SK-N-MC (cell line): Measurements from ENCODE around the gene SST.
"Not testable (repeated sequence)": the region's sequence is repeated elsewhere in the genome, so short reads cannot be mapped to it uniquely, and the experiment has no call there.

Experiments used
- DNase-seq: peaks from one replicate; pipeline ENCODE4 v3.0.0-alpha.2; 2011; ENCODE audit warnings: low read depth, low spot score
- H3K27ac ChIP-seq: fragments of 200-600 bp; sonication (generic); 2 replicates; pipeline ENCODE4 v1.5.1; 2016; ENCODE audit warnings: mixed run types
- H3K36me3 ChIP-seq: fragments of 200-600 bp; sonication (generic); 2 replicates; pipeline ENCODE4 v1.6.1; 2017; ENCODE audit warnings: antibody characterized with exemption, low read length, mixed read lengths; ENCODE audit not compliant: insufficient read depth
- H3K4me3 ChIP-seq: fragments of 200-600 bp; sonication (generic); 2 replicates; pipeline ENCODE4 v1.5.1; 2016
- H3K9ac ChIP-seq: fragments of 200-600 bp; sonication (generic); 2 replicates; pipeline ENCODE4 v1.8.0; 2017; ENCODE audit warnings: mixed run types, mixed read lengths; ENCODE audit not compliant: insufficient read length
- H3K9me3 ChIP-seq: fragments of 200-600 bp; sonication (generic); 2 replicates; pipeline ENCODE4 v1.6.1; 2017; ENCODE audit warnings: low read depth, mild to moderate bottlenecking, antibody characterized with exemption, low read length, moderate library complexity, mixed read lengths
- EZH2 ChIP-seq: fragments of 200-600 bp; sonication (generic); IDR thresholded peaks from one replicate; pipeline ENCODE4 v1.6.1; 2017; ENCODE audit warnings: antibody characterized with exemption
- FOXP2 ChIP-seq: optimal IDR thresholded peaks from 2 replicates; pipeline ENCODE3; 2011; ENCODE audit warnings: mild to moderate bottlenecking, moderate library complexity; ENCODE audit not compliant: insufficient read depth; ENCODE audit errors: extremely low read length, control extremely low read depth
- POLR2AphosphoS5 ChIP-seq: IDR thresholded peaks from 2 replicates; pipeline ENCODE4 v1.6.1; 2012; ENCODE audit warnings: mild to moderate bottlenecking, low read depth, low read length, borderline replicate concordance

Gene SST

DNA sequence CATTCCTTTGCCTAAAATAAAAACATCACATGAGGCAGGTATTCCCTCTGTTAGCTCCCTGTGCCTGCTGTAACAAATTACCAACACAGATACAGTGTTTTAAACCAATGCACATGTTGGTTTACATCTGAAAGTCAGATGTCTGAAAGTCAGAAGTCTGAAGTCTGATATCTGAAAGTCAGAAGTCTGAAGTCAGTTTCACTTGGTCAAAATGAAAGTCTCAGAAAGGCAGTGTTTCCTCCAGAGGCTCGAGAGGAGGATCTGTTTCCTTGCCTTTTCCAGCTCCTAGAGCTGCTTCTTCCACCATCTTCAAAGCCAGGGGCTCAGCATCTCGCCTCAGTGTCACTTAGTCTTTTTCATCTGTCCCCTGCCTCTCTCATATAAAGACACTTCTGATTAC lies 22.0 kb downstream of the SST start:
- Histone ChIP-seq H3K36me3 (no peaks in the 10 kb centered on the region), H3K4me3 (no peak overlapping the region), H3K9me3 (no peaks in the 10 kb centered on the region), H3K9ac (no peak overlapping the region), H3K27ac (no peak overlapping the region)
- TF ChIP-seq EZH2 (no peak), FOXP2 (no peak), POLR2AphosphoS5 (no peak)
- no peak for DNase-seq

DNA sequence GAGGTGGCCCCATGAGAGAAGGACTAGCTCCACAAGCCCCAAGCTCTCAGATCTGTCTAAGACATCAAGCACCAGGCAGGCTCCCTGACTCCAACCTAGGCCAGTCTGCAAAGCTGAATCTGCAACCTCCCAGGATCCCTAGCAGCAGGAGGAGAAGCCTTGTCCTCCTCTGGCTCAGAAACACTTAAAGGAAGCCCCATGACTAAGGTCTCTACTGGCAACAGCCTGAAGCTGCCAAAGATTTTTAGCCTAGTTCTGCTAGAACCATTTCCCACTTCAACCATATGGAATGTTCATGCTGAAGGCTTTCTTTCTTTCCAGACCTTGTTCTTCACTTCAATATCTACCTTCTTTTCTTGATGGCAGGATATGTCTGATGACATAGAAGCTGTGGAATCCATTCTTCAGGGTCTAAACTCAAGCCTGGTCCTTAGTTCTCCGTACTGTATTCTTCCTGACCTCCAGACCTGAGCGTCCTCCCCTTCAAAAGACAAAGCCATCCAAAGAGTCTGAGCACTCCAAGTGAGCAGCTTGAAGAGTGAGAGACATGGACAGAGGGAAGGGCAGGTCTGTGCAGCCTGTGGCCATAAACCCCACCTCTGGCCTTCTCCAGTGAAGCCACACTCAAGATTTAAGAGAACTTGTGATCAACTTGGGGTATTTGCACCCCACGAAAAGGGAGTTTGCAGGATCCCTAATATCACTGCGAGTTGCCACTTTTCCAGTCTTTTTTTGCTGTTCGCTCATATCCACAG lies 23.1 kb downstream of the SST start:
- H3K9me3 ChIP-seq = no peaks in the 10 kb centered on the region
- DNase-seq = no peak
- no peak for TF ChIP-seq FOXP2
- TF ChIP-seq EZH2 = no peak
- TF ChIP-seq POLR2AphosphoS5 = no peak
- no peak overlapping the region for H3K27ac ChIP-seq
- no peaks in the 10 kb centered on the region for H3K36me3 ChIP-seq
- H3K9ac ChIP-seq = no peak overlapping the region
- H3K4me3 ChIP-seq = no peak overlapping the region

DNA sequence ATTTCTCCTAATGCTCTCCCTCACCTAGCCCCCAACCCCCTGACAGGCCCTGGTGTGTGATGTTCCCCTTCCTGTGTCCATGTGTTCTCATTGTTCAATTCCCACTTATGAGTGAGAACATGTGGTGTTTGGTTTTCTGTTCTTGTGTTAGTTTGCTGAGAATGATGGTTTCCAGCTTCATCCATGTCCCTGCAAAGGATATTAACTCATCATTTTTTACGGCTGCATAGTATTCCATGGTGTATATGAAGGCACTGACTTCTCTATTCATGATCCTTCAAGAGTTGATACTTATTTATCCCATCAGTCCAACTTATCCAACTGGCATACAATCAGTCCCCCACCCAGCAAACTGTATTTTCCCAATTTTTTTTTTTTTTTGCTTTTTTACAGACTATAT lies 24.8 kb downstream of the SST start:
- not testable (repeated sequence) for DNase-seq, H3K9ac ChIP-seq

DNA sequence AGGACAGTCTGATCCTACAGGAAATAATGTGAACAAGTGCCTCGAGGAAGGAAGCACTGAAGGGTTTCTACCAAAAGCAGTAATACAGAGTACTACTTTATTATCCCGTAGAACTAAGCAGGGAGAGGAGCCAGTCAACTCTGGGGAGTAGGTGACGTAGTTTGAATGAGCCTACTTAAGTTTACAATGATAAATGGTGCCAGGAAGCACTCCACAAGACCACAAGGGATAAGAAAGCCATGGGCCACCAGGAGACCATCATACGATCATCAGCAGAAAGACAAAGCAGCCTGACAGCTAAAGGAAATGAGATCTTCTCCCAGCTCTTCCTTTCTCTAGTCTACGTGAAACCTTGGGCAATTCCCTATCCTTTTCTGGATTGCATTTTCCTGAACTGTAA lies 27.3 kb downstream of the SST start:
- H3K4me3 ChIP-seq = peak overlapping the region; percentile 35
- H3K9me3 ChIP-seq = no peaks in the 10 kb centered on the region
- no peaks in the 10 kb centered on the region for H3K36me3 ChIP-seq
- H3K9ac ChIP-seq = no peak overlapping the region
- H3K27ac ChIP-seq = peak overlapping the region; percentile 22; the same call in 1 of the 2 replicates
- TF ChIP-seq POLR2AphosphoS5 = peak; percentile 22; the same call in 1 of the 2 replicates
- no peak for TF ChIP-seq FOXP2
- DNase-seq = peak; percentile 85

More for the DNA sequence above, 24.8 kb downstream of the SST start:
- H3K27ac ChIP-seq, H3K4me3 ChIP-seq, H3K36me3 ChIP-seq, H3K9me3 ChIP-seq: not testable (repeated sequence)

DNA sequence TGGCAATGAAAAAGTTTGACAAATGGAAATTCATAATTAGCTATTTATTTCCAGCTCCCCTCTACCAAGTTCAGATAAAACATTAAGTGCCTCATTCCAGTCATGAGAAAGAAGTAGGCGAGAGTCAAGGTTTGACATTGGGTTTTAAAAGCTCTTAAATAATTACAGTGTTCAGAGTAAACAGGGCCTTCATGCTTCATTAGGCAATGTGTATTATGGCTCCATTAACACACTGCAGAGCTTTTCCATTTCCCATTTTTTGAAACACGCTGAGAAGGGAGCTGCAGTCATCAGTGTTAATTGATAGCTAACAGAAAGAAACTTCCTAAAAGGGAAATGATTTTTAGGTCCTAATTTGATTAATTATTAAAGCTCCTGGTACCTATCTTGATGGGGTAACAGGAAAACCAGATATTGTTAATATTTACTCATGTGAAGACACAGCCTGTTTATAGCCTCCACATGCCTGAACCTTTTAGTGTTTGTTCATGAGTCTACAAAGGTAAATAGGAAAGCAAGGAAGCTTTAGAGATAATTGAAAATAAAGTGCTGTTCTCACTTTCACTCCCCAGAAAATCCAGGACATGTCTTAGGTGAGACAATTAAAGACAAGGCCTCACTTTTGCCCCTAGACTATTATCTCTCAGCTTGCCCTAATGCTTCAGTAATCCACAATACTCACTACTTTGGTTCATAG lies 28.7 kb downstream of the SST start:
- H3K27ac ChIP-seq = peak overlapping the region; percentile 64; the same call in 1 of the 2 replicates
- no peak overlapping the region for H3K4me3 ChIP-seq
- no peak for DNase-seq
- H3K36me3 ChIP-seq = no peaks in the 10 kb centered on the region
- H3K9ac ChIP-seq = no peak overlapping the region
- H3K9me3 ChIP-seq = no peaks in the 10 kb centered on the region
- TF ChIP-seq FOXP2 (no peak), EZH2 (no peak), POLR2AphosphoS5 (no peak)

DNA sequence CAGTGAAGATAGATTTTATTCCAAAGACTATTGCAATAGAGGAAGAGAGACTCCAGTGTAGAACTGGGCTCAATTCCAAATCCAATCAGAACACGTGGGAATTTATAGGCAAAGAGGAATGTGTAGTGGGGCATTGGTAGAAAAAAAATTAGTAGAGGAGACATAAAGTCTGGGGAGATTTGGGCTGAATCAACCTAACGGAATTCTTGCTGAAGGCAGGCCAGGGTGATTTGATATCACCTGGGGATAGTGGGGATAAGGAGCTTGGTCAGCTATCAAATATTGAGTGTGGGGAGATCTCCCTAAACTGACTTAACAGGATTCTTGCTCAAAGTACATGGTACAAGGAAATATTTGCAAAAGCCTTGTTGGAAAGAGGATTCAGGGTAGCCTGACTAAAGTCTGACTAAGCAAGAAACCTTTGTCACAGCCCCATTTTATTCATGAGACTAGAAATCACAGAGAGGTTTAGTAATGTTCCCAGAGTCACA lies 29.6 kb downstream of the SST start:
- H3K9me3 ChIP-seq = no peaks in the 10 kb centered on the region
- H3K27ac ChIP-seq = peak overlapping the region; percentile 64
- no peaks in the 10 kb centered on the region for H3K36me3 ChIP-seq
- H3K4me3 ChIP-seq = peak overlapping the region; percentile 42
- TF ChIP-seq EZH2 (no peak), POLR2AphosphoS5 (no peak), FOXP2 (no peak)
- DNase-seq = no peak
- no peak overlapping the region for H3K9ac ChIP-seq

DNA sequence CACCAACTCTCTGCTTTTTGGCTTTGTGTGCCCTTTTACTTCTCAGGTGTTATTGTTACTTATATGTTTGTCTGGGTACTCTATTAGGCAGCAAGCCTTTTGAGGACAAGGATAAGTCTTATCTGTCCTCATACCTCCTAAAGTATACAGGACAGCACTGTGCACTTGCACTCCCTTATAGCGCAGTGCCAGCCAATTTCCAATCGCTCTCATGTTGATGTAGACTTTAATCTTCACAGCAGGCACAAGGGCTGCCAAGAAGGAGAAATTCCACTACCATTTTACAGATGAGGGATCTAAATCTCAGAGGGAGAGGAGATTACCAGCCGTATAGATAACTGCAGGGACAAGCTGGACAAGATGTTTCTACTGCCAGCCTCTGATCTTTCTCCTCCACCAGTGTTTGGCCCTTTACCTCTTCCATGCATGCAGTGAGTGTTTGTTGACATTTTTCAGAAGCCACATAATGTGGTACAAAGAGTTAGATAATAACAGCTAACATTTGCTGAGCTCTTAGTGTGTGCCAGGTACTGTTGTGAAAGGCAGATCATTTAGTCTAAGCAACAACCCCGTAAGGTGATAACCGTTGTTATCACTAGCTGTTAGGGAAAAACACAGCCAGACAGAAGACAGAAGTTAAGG lies 30.1 kb downstream of the SST start:
- Histone ChIP-seq H3K4me3 (peak overlapping the region; percentile 42), H3K27ac (no peak overlapping the region), H3K9me3 (no peaks in the 10 kb centered on the region), H3K36me3 (no peaks in the 10 kb centered on the region), H3K9ac (no peak overlapping the region)
- TF ChIP-seq EZH2 = no peak
- TF ChIP-seq POLR2AphosphoS5 = no peak
- no peak for TF ChIP-seq FOXP2
- no peak for DNase-seq

DNA sequence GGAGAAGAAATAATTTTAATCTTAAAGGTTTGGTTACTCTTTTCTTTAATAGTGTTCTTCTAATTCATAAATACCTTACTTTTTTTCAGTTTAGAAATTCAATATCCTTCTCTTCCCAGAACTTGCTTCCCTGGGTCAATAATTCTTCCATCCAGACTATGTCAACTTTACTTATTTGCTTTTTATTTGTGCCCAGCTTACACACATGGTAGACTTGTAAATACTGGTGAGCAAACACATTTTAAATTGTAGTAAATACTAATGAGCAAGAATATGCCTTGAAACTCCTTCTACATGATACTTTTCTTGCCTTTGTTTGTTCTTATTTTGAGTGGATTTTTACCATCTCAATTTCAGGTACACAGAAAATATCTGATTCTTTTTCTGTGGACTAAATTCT lies 33.7 kb downstream of the SST start:
- Histone ChIP-seq H3K4me3 (no peak overlapping the region), H3K27ac (no peak overlapping the region), H3K9me3 (no peaks in the 10 kb centered on the region), H3K9ac (no peak overlapping the region), H3K36me3 (no peaks in the 10 kb centered on the region)
- no peak for DNase-seq
- TF ChIP-seq FOXP2 (no peak), POLR2AphosphoS5 (no peak), EZH2 (no peak)

DNA sequence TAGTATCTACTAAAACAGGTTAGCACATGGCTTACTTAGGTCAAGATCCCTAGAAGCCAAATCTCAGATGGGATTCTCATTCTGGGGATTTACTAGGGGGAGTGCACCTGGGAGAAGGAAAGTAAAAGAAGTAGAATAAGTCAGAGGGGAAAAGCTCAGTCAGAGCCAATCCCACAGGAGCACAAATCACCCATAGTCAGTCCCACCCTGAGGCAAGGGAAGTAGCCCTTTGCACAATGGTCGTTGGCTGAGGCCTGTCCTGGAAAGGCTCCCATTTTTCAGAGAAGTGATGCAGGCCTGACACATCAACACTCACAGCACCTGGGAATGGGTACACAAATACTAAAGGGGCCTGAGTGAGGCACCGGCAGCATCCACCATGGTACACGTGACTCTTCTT lies 39.8 kb downstream of the SST start:
- no peaks in the 10 kb centered on the region for H3K9me3 ChIP-seq
- H3K36me3 ChIP-seq = no peaks in the 10 kb centered on the region
- no peak for DNase-seq
- no peak overlapping the region for H3K9ac ChIP-seq
- no peak overlapping the region for H3K27ac ChIP-seq
- TF ChIP-seq EZH2 (no peak), POLR2AphosphoS5 (no peak), FOXP2 (no peak)
- H3K4me3 ChIP-seq = no peak overlapping the region
